Embryonic facial prominence (tissue), 1 donor: ENCODE data around the gene COX6A1.
A peak's percentile ranks its signal among the peaks of the same experiment; 100 is the strongest.

Experiments
- DNase-seq: peaks from one replicate; pipeline ENCODE4 v3.0.0-alpha.2; 2016; ENCODE audit errors: extremely low spot score

COX6A1 gene

GRCh38 chr12:120437735-120438494 lies at the start of gene COX6A1:
TSS of gene COX6A1 (plus strand) at chr12:120438113. CDS start at chr12:120438127, 14 bp downstream.
- DNase-seq: peak; percentile 94

DNA sequence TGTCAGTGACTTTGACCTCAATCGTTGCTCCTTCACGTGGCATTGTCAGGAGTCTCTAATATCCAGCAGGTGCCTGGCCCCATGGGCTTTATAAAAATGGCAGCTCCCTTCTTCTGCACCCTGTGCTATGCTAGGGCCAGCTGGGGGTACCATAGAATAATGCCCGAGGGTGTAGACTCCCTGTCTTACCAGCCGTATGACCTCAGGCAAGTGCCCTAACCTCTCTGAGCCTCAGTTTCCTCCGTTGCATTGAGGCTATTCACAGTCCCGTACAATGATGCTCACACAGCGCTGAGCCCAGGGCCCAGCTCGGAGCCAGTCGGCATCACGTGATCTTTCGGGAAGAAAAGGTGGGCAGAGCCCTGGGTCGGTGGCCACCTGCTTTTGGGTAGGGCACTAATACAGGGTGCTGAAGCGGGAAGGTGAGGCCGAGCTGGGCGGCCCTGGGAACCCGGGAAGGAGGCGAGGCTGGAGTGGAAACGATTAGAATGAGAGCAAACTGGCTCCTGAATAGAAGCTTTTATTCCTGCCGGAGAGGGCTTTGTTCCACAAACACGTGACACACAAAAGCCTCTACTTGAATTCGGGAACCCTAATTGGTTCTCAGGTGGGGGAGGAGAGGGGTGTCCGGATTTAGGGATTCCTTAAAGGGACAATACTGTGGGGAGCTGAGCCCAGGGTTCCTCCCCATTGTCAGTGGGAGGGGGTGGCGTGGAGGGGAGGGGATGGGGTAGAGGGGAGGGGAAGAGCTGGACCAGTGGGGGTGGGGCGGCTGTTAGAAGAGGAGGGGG lies 49.0 kb upstream of the COX6A1 start:
- no peak for DNase-seq

DNA sequence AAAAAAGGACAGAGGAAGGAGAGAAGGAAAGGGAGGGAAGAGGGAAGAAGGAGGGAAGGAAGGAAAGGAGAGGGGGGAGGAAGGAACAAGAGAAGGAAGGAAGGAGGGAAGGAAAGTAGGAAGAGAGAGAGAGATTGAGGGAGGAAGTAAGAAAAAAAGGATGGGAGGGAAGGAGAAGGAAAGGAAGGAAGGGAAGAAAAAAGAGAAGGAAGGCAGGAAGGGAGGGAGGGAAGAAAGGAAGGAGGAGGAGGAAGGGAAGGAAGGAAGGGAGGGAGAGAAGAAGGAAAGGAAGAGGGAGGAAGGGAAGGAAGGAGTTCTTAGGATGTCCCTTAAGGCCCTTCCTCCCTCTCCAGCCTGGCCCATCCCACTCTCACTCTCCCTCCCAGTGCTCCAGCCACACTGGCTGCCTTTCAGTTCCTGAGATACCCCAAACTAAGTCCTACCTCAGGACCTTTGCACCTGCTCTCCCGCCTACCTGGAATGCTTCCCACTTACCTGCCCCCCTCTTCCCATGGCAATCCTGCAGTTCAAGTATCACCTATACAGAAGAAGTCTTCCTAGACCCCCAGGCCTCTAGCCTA lies 47.3 kb upstream of the COX6A1 start:
- DNase-seq: no peak

- DNase-seq: no peak
Observed at GRCh38 chr12:120394483-120395367, 43.2 kb upstream of the COX6A1 start.

DNA sequence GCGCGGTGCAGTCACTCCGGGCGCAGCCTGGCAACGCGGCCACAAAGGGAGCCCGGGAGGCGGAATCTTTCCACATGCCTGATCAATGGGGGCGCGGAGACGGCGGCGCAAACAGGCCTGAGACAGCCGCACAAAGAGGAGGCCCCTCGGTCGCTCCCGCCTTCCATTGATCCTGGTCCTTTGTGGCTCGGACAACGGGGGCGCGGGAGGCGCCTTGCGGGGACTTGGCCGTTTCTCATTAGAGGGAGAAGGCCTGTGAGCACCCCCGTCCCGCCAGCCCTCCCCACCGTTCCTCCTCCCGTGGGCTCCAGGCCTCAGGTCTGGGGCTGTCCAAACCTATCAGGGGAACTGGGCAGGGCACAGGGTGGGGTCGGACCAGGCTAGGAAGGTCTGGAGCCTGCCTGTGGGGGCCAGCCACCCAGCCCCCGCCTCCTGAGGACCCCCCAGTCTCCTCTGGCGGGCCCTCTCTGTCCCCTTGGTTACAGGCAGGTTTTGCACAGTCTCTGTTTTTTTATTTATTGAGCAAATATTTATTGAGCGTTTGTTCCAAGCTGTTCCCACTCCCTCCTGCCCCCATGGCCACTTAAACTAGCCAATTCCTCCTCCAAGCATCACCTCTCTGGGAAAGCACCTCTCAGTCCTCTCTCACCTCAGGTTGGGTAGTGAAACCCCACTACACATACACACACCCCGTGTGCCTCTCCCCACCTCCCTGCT lies 39.9 kb upstream of the COX6A1 start:
- no peak for DNase-seq

DNA sequence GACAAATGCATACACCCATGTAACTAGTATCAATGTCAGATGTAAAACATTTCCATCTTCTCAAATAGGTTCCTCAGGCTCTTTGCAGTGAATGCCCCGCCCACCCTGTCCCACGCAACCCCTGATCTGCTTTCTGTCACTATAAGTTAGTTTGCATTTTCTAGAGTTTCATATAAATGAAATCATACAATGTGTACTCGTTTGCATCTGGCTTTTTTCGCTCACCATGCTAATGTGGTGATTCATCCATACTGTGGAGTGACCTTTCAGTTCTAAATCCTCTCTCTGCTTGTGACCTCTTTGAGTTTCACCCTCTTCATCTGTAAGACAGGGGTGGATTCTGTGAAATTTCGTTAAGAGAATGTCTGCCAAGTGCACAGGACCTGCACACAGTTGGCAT lies 38.4 kb upstream of the COX6A1 start:
- no peak for DNase-seq

GRCh38 chr12:120402217-120402616 lies 35.7 kb upstream of the COX6A1 start:
- DNase-seq: no peak

- DNase-seq: no peak
Observed at GRCh38 chr12:120403869-120404268, 34.0 kb upstream of the COX6A1 start.

- no peak for DNase-seq
Observed at GRCh38 chr12:120404271-120404670, 33.6 kb upstream of the COX6A1 start.

- DNase-seq: no peak
Observed at GRCh38 chr12:120406069-120406468, 31.8 kb upstream of the COX6A1 start.

GRCh38 chr12:120406553-120406952 lies 31.4 kb upstream of the COX6A1 start:
- DNase-seq: no peak

DNA sequence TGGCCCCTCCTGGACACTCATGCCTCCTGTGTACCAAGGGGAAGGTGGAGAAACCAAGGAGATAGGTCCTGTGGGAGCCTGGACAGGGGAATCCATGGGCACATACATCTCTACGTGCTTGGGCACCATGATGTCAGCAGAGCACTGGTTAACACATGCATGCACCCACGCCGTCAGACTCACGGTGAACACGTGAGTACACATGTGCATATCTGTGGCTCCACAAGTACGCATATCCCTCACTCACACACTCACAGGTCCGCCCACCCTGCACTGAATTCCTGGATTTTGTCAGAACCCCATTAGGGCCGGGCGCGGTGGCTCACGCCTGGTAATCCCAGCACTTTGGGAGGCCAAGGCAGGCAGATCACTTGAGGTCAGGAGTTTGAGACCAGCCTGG lies 29.1 kb upstream of the COX6A1 start:
- DNase-seq: no peak

GRCh38 chr12:120412421-120412820 lies 25.5 kb upstream of the COX6A1 start:
- DNase-seq: no peak

DNA sequence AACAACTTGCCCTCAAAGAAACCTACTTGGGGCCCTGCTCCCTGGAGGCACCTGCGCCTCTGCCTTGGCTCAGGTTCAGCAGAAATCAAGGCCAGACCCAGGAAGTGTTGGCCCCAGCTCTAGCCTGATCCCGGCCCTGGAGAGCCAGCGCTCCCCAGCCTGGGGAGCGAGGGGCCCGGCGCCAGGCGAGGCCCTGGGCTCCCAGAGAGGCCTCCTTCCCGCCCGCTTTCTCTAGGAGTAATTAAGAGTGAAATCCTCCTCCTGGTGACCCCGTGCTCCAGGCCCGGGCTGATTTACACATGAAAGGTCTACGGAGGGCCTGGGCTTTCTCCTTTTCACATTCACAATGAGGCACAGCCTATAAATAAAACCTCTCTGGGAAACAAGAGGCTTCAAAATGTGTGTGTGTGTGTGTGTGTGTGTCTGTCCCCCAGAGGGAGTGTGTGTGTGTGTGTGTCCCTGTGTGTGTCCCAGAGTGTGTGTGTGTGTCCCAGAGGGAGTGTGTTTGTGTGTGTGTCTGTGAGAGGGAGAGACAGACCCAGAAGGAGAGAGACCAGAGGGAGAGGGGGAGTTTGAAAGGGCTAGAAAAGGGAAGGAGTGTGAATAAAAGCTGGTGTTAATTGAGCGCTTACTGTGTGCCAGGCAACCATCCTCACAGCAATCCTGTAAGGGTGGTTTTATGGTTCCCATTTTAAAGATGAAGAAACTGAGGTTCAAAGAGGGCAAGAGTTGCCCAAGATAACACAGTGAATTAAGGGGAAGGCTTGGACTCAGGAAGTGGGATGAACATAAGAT lies 23.8 kb upstream of the COX6A1 start:
- no peak for DNase-seq

GRCh38 chr12:120416490-120417216 lies 21.3 kb upstream of the COX6A1 start:
- DNase-seq: no peak

DNA sequence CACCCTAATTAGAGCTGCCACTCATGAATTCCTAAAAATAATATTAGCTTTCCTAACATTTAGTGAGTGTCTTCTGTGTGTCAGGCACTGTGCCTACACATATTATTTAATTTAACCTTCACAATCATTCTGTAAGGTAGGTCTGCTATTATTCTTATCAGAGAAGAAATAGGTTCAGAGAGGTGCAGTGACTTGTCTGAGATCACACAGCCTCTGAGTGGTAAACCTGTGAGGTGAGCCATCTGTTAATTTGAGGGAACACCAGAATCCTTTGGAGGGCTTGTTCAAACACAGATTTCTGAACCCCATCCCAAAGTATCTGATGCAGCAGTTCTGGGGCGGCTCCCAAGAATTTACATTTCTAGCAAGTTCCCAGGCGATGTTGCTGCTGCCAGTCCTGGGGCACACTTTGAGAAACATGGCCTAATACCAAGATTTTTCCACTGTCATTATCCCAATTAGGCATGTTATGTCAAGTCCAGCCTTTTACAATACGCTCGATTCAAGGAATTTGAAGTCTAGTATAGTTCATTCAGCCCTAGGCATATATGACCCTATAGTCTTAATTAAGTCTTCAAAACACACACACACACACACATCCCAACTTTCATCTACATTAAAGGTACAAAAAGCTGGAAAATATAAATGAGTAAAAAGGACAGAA lies 19.9 kb upstream of the COX6A1 start:
- no peak for DNase-seq

- DNase-seq: no peak
Observed at GRCh38 chr12:120421701-120422100, 16.2 kb upstream of the COX6A1 start.

GRCh38 chr12:120422892-120423456 lies 14.9 kb upstream of the COX6A1 start:
- DNase-seq: no peak

- DNase-seq: no peak
Observed at GRCh38 chr12:120425797-120426196, 12.1 kb upstream of the COX6A1 start.
